HG03159 (cell line): Measurements from ENCODE around the gene ARHGEF10L.

Experiments used
- ATAC-seq: cut with Tn5 transposase; IDR thresholded peaks from one replicate; pipeline ENCODE4 v1.9.1; 2021; ENCODE audit warnings: mild to moderate bottlenecking, moderate library complexity; ENCODE audit not compliant: unreplicated experiment

ARHGEF10L gene

DNA sequence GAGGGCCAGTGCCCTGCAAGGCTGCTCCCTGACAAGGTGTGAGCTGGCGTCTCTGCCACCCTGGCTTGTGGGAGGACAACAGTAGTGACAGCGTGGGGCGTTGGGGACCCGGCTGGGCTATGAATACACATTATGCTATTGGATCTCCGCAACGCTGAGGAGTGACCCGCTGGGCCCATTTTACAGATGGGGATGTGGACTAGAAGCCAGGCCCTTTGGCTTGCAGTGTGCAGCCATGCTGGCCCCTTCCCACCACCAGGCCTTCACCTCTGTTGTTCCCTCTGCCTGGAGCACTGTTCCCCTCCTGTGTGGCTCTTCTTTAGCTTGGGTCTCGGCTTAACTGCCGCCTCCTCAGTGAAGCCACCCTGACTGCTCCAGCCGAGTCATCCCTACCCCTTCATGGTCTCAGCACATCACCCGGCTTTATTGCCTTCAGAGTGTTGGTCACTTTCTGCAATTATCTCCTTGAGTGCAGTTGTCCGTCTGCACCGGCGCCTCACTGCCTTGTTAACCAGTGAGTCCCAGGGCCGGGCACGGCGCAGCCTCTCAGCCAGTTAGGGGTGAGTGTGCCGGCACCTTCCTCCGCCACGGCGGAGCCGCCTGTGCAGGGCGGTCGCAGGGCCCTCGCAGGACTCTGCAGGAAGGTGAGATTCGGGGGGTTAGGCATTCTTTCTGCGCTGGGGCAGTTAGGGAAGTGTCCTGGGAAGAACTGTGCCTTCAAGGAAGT, 131.3 kb downstream of the ARHGEF10L start:
- ATAC-seq = no peak

DNA sequence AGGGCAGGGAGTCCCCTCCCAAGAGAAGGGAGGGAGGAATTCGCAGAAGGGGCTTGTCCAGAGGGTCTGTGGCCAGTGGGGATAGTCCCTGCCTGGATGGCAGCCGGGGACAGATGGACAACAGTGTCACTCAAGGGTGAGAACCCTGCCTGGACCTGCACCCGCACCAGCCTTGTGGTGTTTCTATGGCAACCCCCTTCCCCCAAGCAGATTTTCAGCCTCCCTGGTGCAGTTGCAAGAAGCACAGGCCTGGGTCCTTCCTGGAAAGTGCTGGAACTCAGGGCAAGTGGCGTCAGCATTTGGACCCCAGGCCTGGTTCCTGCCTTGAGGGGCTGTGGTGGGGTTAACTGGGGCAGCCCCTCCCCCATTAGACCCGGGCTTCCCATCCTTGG, 131.8 kb downstream of the ARHGEF10L start:
- ATAC-seq = no peak

DNA sequence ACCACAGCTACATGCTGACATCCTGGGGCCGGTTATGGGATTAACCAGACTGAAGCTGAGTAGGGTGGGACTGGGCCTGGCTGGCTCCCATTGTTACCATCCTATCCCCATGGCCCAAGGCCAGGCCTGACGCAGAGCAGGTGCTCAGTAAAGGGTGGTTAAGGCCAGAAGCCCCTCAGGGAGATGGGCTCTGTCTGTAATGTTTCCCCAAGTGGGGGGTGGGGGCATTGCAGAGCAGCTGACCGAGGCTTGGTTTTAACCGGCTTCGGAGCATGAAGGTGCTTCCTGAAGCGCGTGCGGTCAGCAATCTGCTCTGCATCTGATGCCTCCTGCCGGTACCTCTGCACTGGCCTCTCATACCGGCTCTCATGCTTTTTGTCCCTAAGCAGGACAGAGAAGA, 132.2 kb downstream of the ARHGEF10L start:
- ATAC-seq = no peak

- no peak for ATAC-seq
Measured at GRCh38 chr1:17672226-17672625, 132.7 kb downstream of the ARHGEF10L start.

- ATAC-seq = no peak
Measured at GRCh38 chr1:17673329-17674072, 134.0 kb downstream of the ARHGEF10L start.

DNA sequence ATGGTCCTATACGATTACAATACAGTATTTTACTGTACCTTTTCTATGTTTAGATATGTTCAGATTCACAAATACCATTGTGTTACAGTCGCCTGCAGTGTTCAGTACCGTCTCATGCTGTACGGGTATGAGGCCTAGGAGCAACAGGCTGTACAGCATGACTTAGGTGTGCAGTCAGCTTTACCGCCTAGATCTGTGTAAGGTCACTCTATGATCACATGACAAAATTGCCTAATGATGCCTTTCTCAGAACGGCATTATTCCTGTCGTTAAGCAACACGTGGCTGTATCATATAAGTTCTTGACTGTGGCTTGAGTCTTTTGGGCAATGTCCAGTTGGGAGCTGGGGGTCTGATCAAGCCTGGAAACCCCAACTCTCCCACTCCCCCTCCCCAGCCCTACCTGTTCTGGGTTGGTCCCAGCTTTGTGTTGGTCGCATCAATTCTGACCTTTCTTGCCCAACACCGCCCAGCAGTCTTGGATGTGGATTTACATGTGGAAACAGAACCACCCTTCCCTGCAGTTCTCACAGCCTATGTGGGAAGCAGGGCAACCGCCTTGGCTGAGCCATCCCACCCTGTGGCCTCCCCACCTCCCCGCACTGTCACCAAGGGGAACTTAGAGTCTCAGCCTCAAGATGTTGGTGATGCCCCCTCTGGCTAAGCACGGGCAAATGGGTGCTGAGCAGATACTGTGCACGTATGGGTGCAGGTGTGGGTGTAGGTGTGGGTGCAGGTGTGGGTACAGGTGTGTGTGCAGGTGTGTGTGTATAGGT, 135.4 kb downstream of the ARHGEF10L start:
- ATAC-seq = no peak

GRCh38 chr1:17675744-17676143, 136.2 kb downstream of the ARHGEF10L start:
- ATAC-seq = no peak

GRCh38 chr1:17676387-17677060, 137.0 kb downstream of the ARHGEF10L start:
- no peak for ATAC-seq

DNA sequence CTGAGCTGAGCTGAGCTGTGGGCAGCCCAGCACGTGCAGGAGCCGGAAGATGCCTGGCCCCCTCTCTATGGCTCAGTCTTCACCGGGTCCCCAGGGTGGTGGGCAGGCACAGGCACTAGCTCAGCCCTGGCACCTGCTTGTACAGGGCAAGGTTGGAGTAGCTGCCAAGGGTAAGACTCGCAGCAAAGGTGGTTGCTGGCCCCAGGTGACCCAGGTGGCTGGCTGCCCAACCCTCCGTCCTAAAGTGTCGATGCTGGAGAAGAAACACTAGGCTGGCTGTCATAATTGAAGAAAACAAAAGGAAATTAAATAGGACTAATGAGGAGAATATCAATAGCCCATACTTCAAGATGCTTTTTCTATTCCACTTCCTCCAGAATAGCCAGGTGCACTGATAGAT, 138.5 kb downstream of the ARHGEF10L start:
- no peak for ATAC-seq

- ATAC-seq = no peak
Measured at GRCh38 chr1:17679856-17680255, 140.4 kb downstream of the ARHGEF10L start.

- ATAC-seq = no peak
Measured at GRCh38 chr1:17680308-17680707, 140.8 kb downstream of the ARHGEF10L start.

DNA sequence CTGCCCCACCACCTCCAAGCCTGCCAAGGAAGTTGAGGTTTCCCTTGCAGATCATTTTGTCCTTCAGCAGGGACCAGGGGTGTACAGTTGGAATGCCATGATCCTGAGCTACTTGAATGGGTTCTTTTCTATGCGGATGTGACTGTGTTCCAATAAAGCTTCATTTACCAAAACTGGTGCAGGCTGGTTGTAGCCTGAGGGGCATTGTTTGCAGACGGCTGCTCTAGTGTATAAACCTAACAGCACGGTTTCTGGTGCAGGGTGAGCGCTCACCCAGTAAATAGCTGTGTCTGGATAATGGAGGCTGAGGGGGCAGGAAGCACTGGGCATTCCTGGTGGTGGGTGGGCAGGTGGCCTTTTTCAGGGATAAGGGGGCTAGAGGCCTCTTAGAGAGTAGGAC, 142.9 kb downstream of the ARHGEF10L start:
- ATAC-seq = no peak

- ATAC-seq = no peak
Measured at GRCh38 chr1:17683598-17683997, 144.1 kb downstream of the ARHGEF10L start.

- no peak for ATAC-seq
Measured at GRCh38 chr1:17684810-17685209, 145.3 kb downstream of the ARHGEF10L start.

GRCh38 chr1:17686258-17686657, 146.8 kb downstream of the ARHGEF10L start:
- no peak for ATAC-seq

- no peak for ATAC-seq
Measured at GRCh38 chr1:17687145-17687544, 147.6 kb downstream of the ARHGEF10L start.

- ATAC-seq = no peak
Measured at GRCh38 chr1:17688217-17688810, 148.8 kb downstream of the ARHGEF10L start.

- no peak for ATAC-seq
Measured at GRCh38 chr1:17689011-17689410, 149.5 kb downstream of the ARHGEF10L start.

DNA sequence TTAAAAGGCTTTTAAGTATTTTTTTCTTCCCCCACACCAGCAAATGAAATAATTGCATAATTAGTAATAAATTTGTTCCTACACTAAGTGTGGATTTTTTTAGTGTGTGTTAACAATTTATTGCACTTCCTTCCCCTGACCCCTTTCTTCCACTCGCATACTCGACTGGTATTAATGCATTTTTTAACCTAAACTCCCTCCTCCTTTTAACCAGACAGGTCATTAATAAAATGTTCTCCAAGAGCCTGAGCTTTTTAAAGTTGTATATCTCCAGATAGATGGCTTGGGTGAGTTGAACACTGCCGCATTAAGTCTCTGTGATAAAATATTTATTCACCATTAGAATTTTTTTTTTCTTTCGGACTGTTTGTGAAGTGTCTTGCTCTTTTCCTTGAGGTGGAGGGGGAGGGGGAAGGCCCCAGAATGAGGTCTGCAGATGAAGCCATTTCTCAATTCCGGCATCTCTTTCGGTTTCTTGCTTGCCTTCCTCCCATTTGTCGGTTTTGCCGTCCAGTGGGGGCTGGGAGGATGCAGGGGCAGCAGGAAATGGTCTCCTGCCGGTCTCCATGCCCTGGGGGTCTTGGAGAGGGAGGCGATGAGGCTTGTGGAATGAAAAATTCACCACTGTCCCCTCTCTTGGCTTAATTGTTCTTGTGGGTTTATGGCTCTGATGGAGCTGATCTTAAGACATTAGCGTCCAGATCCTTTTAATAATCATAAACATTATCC, 151.6 kb downstream of the ARHGEF10L start:
- no peak for ATAC-seq

DNA sequence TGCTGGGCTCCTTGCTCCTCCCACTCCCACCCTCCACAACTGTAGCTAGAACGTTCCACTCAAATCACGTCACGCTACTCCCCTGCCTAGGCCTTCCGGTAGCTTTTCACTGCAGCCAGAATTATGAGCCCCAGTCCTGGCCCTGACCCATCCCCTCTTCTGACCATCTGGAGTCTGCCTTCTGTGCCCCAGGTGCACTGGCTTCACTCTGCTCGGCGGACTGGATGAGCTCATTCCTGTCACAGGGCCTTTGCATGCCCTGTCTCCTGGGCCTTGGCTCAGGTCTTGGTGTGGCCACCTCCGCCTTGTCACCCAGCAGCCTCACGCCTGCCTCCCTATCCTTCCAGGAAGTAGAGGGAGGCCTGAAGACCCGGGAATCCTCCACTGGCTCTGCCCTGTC, 153.1 kb downstream of the ARHGEF10L start:
- no peak for ATAC-seq
